Caco-2 (cell line): ENCODE measurements around the gene ZBED4. TPM values are rescaled to one million over a fixed set of nuclear protein-coding genes. Genes with fewer than 3 reads are reported as not detected.

Experiments
- BruUV-seq: library from RNA; stranded (reverse); fragments of 400-500 nt; replicated peaks from 2 replicates; lab custom pipeline; 2021; lab: Mats Ljungman, UMichigan
- CTCF ChIA-PET: fragments of 300-600 bp; sonication (Branson Sonifier 250); formaldehyde crosslinking; loops from one replicate; lab custom pipeline; 2022; ENCODE audit warnings: antibody characterized with exemption; lab: Charles Lee
- POLR2A ChIA-PET: fragments of 300-600 bp; sonication (Branson Sonifier 250); formaldehyde crosslinking; loops from one replicate; lab custom pipeline; 2022; ENCODE audit warnings: antibody characterized with exemption; lab: Charles Lee
- DNase-seq, 2 experiments: peaks; one replicate each; pipeline versions ENCODE4 v3.0.0 to v3.0.0-alpha.2; 2020 to 2022
- H3K27me3 ChIP-seq: replicated peaks from 2 replicates; pipeline ENCODE4 v1.6.0; 2011; ENCODE audit warnings: low read length; ENCODE audit not compliant: control insufficient read depth, insufficient read depth
- H3K36me3 ChIP-seq: 2 replicates; pipeline ENCODE4 v1.5.1; 2011; ENCODE audit warnings: low read length; ENCODE audit not compliant: control insufficient read depth, insufficient read depth
- H3K4me1 ChIP-seq: fragments of 250-450 bp; sonication (Bioruptor Pico); 2 replicates; pipeline ENCODE4 v1.5.1; 2020; ENCODE audit warnings: mild to moderate bottlenecking
- H3K4me3 ChIP-seq: 2 replicates; pipeline ENCODE4 v1.5.1; 2011; ENCODE audit warnings: low read depth, mild to moderate bottlenecking, control low read depth, low read length
- H3K9me3 ChIP-seq: fragments of 250-450 bp; sonication (Bioruptor Pico); 2 replicates; pipeline ENCODE4 v1.5.1; 2020; ENCODE audit warnings: mild to moderate bottlenecking, moderate library complexity
- H3K27ac Mint-ChIP-seq: one replicate; pipeline ENCODE4 v1.8.0; 2022; ENCODE audit warnings: mixed read lengths; ENCODE audit not compliant: unreplicated experiment
- H3K27me3 Mint-ChIP-seq: one replicate; pipeline ENCODE4 v1.8.0; 2022; ENCODE audit warnings: mixed read lengths; ENCODE audit not compliant: insufficient read depth, unreplicated experiment
- H3K36me3 Mint-ChIP-seq: one replicate; pipeline ENCODE4 v1.8.0; 2022; ENCODE audit warnings: mild to moderate bottlenecking, mixed read lengths; ENCODE audit not compliant: insufficient read depth, unreplicated experiment
- H3K4me1 Mint-ChIP-seq: one replicate; pipeline ENCODE4 v1.8.0; 2022; ENCODE audit warnings: low read depth, mixed read lengths; ENCODE audit not compliant: unreplicated experiment
- H3K4me3 Mint-ChIP-seq: one replicate; pipeline ENCODE4 v1.8.0; 2022; ENCODE audit warnings: mild to moderate bottlenecking, moderate library complexity, mixed read lengths; ENCODE audit not compliant: unreplicated experiment
- H3K9me3 Mint-ChIP-seq: one replicate; pipeline ENCODE4 v1.8.0; 2022; ENCODE audit warnings: mixed read lengths; ENCODE audit not compliant: unreplicated experiment
- intact Hi-C: fragments of 100-400 bp; cut with micrococcal nuclease; formaldehyde crosslinking; loops from one replicate; pipeline ENCODE4 v1.10.0; 2022; ENCODE audit not compliant: unreplicated experiment
- total RNA-seq: library from RNA; stranded (reverse); gene quantifications from 2 replicates; pipeline ENCODE4 v1.2.3, GENCODE V29; 2022
- TF ChIP-seq, protein P1 (sequence below), 2 experiments: fragments of 200-600 bp in 1 of 2; IDR thresholded peaks; 1 replicate in 1 of 2; 2 replicates in 1 of 2; pipeline versions ENCODE4 v1.5.1 to v1.8.0; 2011 to 2022; ENCODE audit warnings: antibody characterized with exemption in 1 of 2, control low read depth in 1 of 2, inconsistent platforms in 1 of 2, low read depth in 1 of 2, low read length in 1 of 2, mild to moderate bottlenecking in 1 of 2, moderate library complexity in 1 of 2; ENCODE audit not compliant: insufficient read depth in 1 of 2, severe bottlenecking in 1 of 2, unreplicated experiment in 1 of 2

The ZBED4 gene
- total RNA-seq, 1 experiment from 2014 or later = 17.3 TPM

DNA sequence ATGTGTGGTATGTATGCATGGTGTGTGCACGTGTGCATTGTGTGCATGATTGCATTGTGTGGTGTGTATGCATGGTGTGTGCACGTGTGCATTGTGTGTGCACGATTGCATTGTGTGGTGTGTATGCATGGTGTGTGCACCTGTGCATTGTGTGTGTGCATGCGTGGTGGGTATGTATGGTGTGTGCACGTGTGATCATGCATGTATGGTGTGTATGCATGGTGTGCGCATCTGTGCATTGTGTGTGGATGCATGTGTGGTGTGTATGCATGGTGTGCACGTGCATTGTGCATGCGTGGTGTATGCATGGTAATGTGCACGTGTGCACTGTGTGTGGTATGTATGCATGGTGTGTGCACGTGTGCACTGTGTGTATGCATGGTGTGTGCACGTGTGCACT lies 47.8 kb downstream of the ZBED4 start:
- CTCF ChIA-PET = no interaction called here
- Mint-ChIP-seq H3K27ac (no peak overlapping the region), H3K4me3 (no peak overlapping the region), H3K9me3 (no peaks in the 10 kb centered on the region), H3K4me1 (no peaks in the 10 kb centered on the region), H3K27me3 (no peaks in the 10 kb centered on the region), H3K36me3 (peaks cover 42% of the 10 kb centered on the region)
- no peaks in the 10 kb centered on the region for H3K9me3 ChIP-seq
- TF ChIP-seq, protein P1, sequence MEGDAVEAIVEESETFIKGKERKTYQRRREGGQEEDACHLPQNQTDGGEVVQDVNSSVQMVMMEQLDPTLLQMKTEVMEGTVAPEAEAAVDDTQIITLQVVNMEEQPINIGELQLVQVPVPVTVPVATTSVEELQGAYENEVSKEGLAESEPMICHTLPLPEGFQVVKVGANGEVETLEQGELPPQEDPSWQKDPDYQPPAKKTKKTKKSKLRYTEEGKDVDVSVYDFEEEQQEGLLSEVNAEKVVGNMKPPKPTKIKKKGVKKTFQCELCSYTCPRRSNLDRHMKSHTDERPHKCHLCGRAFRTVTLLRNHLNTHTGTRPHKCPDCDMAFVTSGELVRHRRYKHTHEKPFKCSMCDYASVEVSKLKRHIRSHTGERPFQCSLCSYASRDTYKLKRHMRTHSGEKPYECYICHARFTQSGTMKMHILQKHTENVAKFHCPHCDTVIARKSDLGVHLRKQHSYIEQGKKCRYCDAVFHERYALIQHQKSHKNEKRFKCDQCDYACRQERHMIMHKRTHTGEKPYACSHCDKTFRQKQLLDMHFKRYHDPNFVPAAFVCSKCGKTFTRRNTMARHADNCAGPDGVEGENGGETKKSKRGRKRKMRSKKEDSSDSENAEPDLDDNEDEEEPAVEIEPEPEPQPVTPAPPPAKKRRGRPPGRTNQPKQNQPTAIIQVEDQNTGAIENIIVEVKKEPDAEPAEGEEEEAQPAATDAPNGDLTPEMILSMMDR (IDR thresholded peaks at IDR 0.05; ENCODE audit: insufficient read depth in 1 of 2, low read depth in 1 of 2, low read length in 1 of 2, severe bottlenecking in 1 of 2, unreplicated experiment in 1 of 2) = no peak
- no peaks in the 10 kb centered on the region for H3K4me1 ChIP-seq
- H3K27me3 ChIP-seq = no peaks in the 10 kb centered on the region
- intact Hi-C loops = no loop called here
- H3K36me3 ChIP-seq = no peaks in the 10 kb centered on the region; the same call in 1 of the 2 replicates
- no peak overlapping the region for H3K4me3 ChIP-seq
- no TSS peak for BruUV-seq
- DNase-seq = no peak
- POLR2A ChIA-PET = no interaction called here

GRCh38 chr22:49903322-49904039 lies 49.8 kb downstream of the ZBED4 start:
- TF ChIP-seq, protein P1 (IDR thresholded peaks at IDR 0.05; ENCODE audit: insufficient read depth in 1 of 2, low read depth in 1 of 2, low read length in 1 of 2, severe bottlenecking in 1 of 2, unreplicated experiment in 1 of 2) = no peak
- H3K27me3 Mint-ChIP-seq = no peaks in the 10 kb centered on the region
- CTCF ChIA-PET = no interaction called here
- Histone ChIP-seq H3K9me3 (no peaks in the 10 kb centered on the region), H3K4me3 (no peak overlapping the region), H3K36me3 (no peaks in the 10 kb centered on the region; the same call in 1 of the 2 replicates), H3K27me3 (no peaks in the 10 kb centered on the region), H3K4me1 (no peaks in the 10 kb centered on the region)
- no peak for DNase-seq
- H3K27ac Mint-ChIP-seq = no peak overlapping the region
- no peak overlapping the region for H3K4me3 Mint-ChIP-seq
- POLR2A ChIA-PET = no interaction called here
- H3K36me3 Mint-ChIP-seq = peaks cover 46% of the 10 kb centered on the region
- H3K4me1 Mint-ChIP-seq = no peaks in the 10 kb centered on the region
- BruUV-seq = TSS peak; percentile 28
- intact Hi-C loops = no loop called here
- no peaks in the 10 kb centered on the region for H3K9me3 Mint-ChIP-seq

DNA sequence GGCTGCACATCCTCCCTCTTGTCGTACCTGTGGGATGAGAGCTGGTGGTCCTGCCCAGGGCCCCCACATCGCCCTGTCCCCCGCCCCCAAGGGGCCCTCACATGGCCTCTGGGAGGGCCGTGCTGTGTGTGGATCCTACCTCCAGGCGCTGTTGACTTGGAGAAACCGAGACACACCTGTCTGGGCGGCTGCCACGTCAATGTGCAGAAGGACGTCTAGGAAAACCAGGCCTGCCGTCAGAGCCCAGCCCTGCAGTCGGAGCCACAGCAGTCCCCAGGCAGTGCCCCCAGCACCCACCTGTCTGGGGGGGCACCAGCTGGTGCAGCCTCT lies 50.4 kb downstream of the ZBED4 start:
- no peaks in the 10 kb centered on the region for H3K4me1 ChIP-seq
- Mint-ChIP-seq H3K27ac (no peak overlapping the region), H3K36me3 (peaks cover 44% of the 10 kb centered on the region), H3K9me3 (no peaks in the 10 kb centered on the region), H3K4me1 (no peaks in the 10 kb centered on the region), H3K4me3 (no peak overlapping the region), H3K27me3 (no peaks in the 10 kb centered on the region)
- no peak for DNase-seq
- H3K9me3 ChIP-seq = no peaks in the 10 kb centered on the region
- TF ChIP-seq, protein P1 (IDR thresholded peaks at IDR 0.05; ENCODE audit: insufficient read depth in 1 of 2, low read depth in 1 of 2, low read length in 1 of 2, severe bottlenecking in 1 of 2, unreplicated experiment in 1 of 2) = no peak
- peaks cover under 1% of the 10 kb centered on the region for H3K36me3 ChIP-seq
- no peak overlapping the region for H3K4me3 ChIP-seq
- no peaks in the 10 kb centered on the region for H3K27me3 ChIP-seq
- CTCF ChIA-PET = no interaction called here
- BruUV-seq = no TSS peak
- intact Hi-C loops = no loop called here
- POLR2A ChIA-PET = no interaction called here
